ENCODE data around the gene PUM1. TPM values are rescaled to one million over a fixed set of nuclear protein-coding genes. Genes with fewer than 3 reads are reported as not detected.

The PUM1 gene
- total RNA-seq, 6 experiments from 2014 or later = 83.6 to 95.4 (median 90.8) TPM

GRCh38 chr1:31019401-31019800, 46.1 kb downstream of the PUM1 start:
- TF ChIP-seq CTCF (IDR thresholded peaks at IDR 0.05) = no peak
- Mint-ChIP-seq H3K4me1 (ENCODE audit: low read depth) (peaks cover 48% of the 10 kb centered on the region), H3K27ac (no peak overlapping the region), H3K36me3 (ENCODE audit: low read depth) (peaks cover 14% of the 10 kb centered on the region), H3K27me3 (ENCODE audit: insufficient read depth) (no peaks in the 10 kb centered on the region), H3K4me3 (no peak overlapping the region), H3K9me3 (no peaks in the 10 kb centered on the region)
- no peak for DNase-seq

GRCh38 chr1:31016868-31017267, 48.6 kb downstream of the PUM1 start:
- H3K4me1 Mint-ChIP-seq (ENCODE audit: low read depth) = peaks cover 58% of the 10 kb centered on the region
- TF ChIP-seq CTCF (IDR thresholded peaks at IDR 0.05) = no peak
- H3K27ac Mint-ChIP-seq = peak overlapping the region; percentile 3; the same call in 1 of the 2 replicates
- no peaks in the 10 kb centered on the region for H3K9me3 Mint-ChIP-seq
- no peaks in the 10 kb centered on the region for H3K27me3 Mint-ChIP-seq (ENCODE audit: insufficient read depth)
- no peak for DNase-seq
- H3K4me3 Mint-ChIP-seq = no peak overlapping the region
- peaks cover 9% of the 10 kb centered on the region for H3K36me3 Mint-ChIP-seq (ENCODE audit: low read depth)

GRCh38 chr1:31013187-31013864, 52.2 kb downstream of the PUM1 start:
- no peak for TF ChIP-seq CTCF (IDR thresholded peaks at IDR 0.05)
- peaks cover 62% of the 10 kb centered on the region for H3K4me1 Mint-ChIP-seq (ENCODE audit: low read depth)
- no peaks in the 10 kb centered on the region for H3K9me3 Mint-ChIP-seq
- DNase-seq = no peak
- peaks cover 6% of the 10 kb centered on the region; the same call in 1 of the 2 replicates for H3K36me3 Mint-ChIP-seq (ENCODE audit: low read depth)
- no peak overlapping the region; the same call in 1 of the 2 replicates for H3K4me3 Mint-ChIP-seq
- no peaks in the 10 kb centered on the region for H3K27me3 Mint-ChIP-seq (ENCODE audit: insufficient read depth)
- H3K27ac Mint-ChIP-seq = no peak overlapping the region

GRCh38 chr1:31012210-31012924, 53.1 kb downstream of the PUM1 start:
- H3K9me3 Mint-ChIP-seq = no peaks in the 10 kb centered on the region
- TF ChIP-seq CTCF (IDR thresholded peaks at IDR 0.05) = no peak

GRCh38 chr1:31011719-31012118, 53.8 kb downstream of the PUM1 start:
- Mint-ChIP-seq H3K4me3 (no peak overlapping the region), H3K36me3 (ENCODE audit: low read depth) (peaks cover 6% of the 10 kb centered on the region; the same call in 1 of the 2 replicates), H3K4me1 (ENCODE audit: low read depth) (peaks cover 67% of the 10 kb centered on the region), H3K27ac (no peak overlapping the region), H3K27me3 (ENCODE audit: insufficient read depth) (no peaks in the 10 kb centered on the region), H3K9me3 (no peaks in the 10 kb centered on the region)
- no peak for DNase-seq
- TF ChIP-seq CTCF (IDR thresholded peaks at IDR 0.05) = no peak

More at GRCh38 chr1:31012210-31012924, 53.1 kb downstream of the PUM1 start:
- DNase-seq = no peak
- Mint-ChIP-seq H3K27me3 (ENCODE audit: insufficient read depth) (no peaks in the 10 kb centered on the region), H3K4me1 (ENCODE audit: low read depth) (peaks cover 67% of the 10 kb centered on the region), H3K27ac (no peak overlapping the region), H3K4me3 (no peak overlapping the region), H3K36me3 (ENCODE audit: low read depth) (peaks cover 6% of the 10 kb centered on the region; the same call in 1 of the 2 replicates)

All from HFFc6 (cell line).